Activated T-helper 1 cell treated with anti-CD3 and anti-CD28 coated beads, Interleukin-12 subunit alpha, Interleukin-12 subunit beta, Interleukin-2, Interleukin-4 antibody, amounts not matched to agents 30 ng/mL and 10 ng/mL and 1 ng/mL, durations not matched to agents 14 hours and 24 hours and 36 hours (primary cell): ENCODE data around the gene PSMD11. TPM values are rescaled to one million over a fixed set of nuclear protein-coding genes. Genes with fewer than 3 reads are reported as not detected.
A peak's percentile ranks its signal among the peaks of the same experiment; 100 is the strongest.
"Not testable (repeated sequence)": the region's sequence is repeated elsewhere in the genome, so short reads cannot be mapped to it uniquely, and the experiment has no call there.

Experiments
- DNase-seq: peaks from one replicate; pipeline ENCODE4 v3.0.0; 2021; ENCODE audit warnings: low spot score
- H3K27ac Mint-ChIP-seq: one replicate; pipeline ENCODE4 v1.8.0; 2021; ENCODE audit warnings: mild to moderate bottlenecking, mixed read lengths
- H3K27me3 Mint-ChIP-seq: one replicate; pipeline ENCODE4 v1.8.0; 2022; ENCODE audit warnings: mild to moderate bottlenecking, moderate library complexity, mixed read lengths; ENCODE audit not compliant: insufficient read depth
- H3K36me3 Mint-ChIP-seq: one replicate; pipeline ENCODE4 v1.8.0; 2021; ENCODE audit warnings: low read depth, mixed read lengths
- H3K4me1 Mint-ChIP-seq: one replicate; pipeline ENCODE4 v1.8.0; 2021; ENCODE audit warnings: low read depth, mixed read lengths
- H3K4me3 Mint-ChIP-seq: one replicate; pipeline ENCODE4 v1.8.0; 2021; ENCODE audit warnings: mild to moderate bottlenecking, moderate library complexity, mixed read lengths
- H3K9me3 Mint-ChIP-seq: one replicate; pipeline ENCODE4 v1.8.0; 2021; ENCODE audit warnings: mixed read lengths
- intact Hi-C: fragments of 100-400 bp; cut with micrococcal nuclease; formaldehyde crosslinking; loops from one replicate; pipeline ENCODE4 v1.15.1; 2024
- total RNA-seq: library from RNA; stranded (reverse); gene quantifications from 2 replicates; pipeline ENCODE4 v1.2.3, GENCODE V29; 2022

The PSMD11 gene
- total RNA-seq = 190 and 198 TPM in 2 replicates

- intact Hi-C loops = loop anchor here (1.0 to 5.0 kb wide), 7 partner anchors 17 to 437 kb away; partner anchors contain the start of genes LRRC37B and ZNF207
- Mint-ChIP-seq H3K4me3 (peak within 1 kb of the TSS; percentile 94), H3K36me3 (peaks cover 24% of the 10 kb centered on the region), H3K27ac (peak within 1 kb of the TSS; percentile 88), H3K4me1 (peaks cover 28% of the 10 kb centered on the region), H3K9me3 (no peaks in the 10 kb centered on the region), H3K27me3 (peaks cover 5% of the 10 kb centered on the region)
- peak; percentile 98 for DNase-seq
Measured at GRCh38 chr17:32444301-32445073, at the start of gene PSMD11. TSS of gene PSMD11 (plus strand) at chr17:32444510. CDS start at chr17:32444524, 14 bp downstream.

- no peak overlapping the region for H3K27ac Mint-ChIP-seq
- H3K4me3 Mint-ChIP-seq = no peak overlapping the region
- no peaks in the 10 kb centered on the region for H3K4me1 Mint-ChIP-seq
- peaks cover 8% of the 10 kb centered on the region for H3K36me3 Mint-ChIP-seq
- DNase-seq = no peak
- intact Hi-C loops = no loop called here
- H3K9me3 Mint-ChIP-seq = no peaks in the 10 kb centered on the region
- no peaks in the 10 kb centered on the region for H3K27me3 Mint-ChIP-seq
Measured at GRCh38 chr17:32396343-32396742, 48.0 kb upstream of the PSMD11 start.

- no peaks in the 10 kb centered on the region for H3K27me3 Mint-ChIP-seq
- no peaks in the 10 kb centered on the region for H3K4me1 Mint-ChIP-seq
- intact Hi-C loops = no loop called here
- peaks cover 5% of the 10 kb centered on the region for H3K36me3 Mint-ChIP-seq
- no peaks in the 10 kb centered on the region for H3K9me3 Mint-ChIP-seq
- H3K27ac Mint-ChIP-seq = no peak overlapping the region
- no peak for DNase-seq
- no peak overlapping the region for H3K4me3 Mint-ChIP-seq
Measured at GRCh38 chr17:32398946-32399345, 45.4 kb upstream of the PSMD11 start.

- DNase-seq, H3K27ac Mint-ChIP-seq, H3K9me3 Mint-ChIP-seq, H3K4me1 Mint-ChIP-seq, intact Hi-C loops, H3K36me3 Mint-ChIP-seq, H3K27me3 Mint-ChIP-seq, H3K4me3 Mint-ChIP-seq: not testable (repeated sequence)
Measured at GRCh38 chr17:32410085-32410484, 34.2 kb upstream of the PSMD11 start.

GRCh38 chr17:32426894-32427293 is 17.4 kb upstream of the PSMD11 start:
- Mint-ChIP-seq H3K27me3 (no peaks in the 10 kb centered on the region), H3K27ac (no peak overlapping the region), H3K36me3 (peaks cover 5% of the 10 kb centered on the region), H3K4me1 (no peaks in the 10 kb centered on the region), H3K4me3 (no peak overlapping the region), H3K9me3 (peaks cover 22% of the 10 kb centered on the region)
- intact Hi-C loops = no loop called here
- DNase-seq = no peak

- Mint-ChIP-seq H3K36me3 (peaks cover 5% of the 10 kb centered on the region), H3K4me1 (no peaks in the 10 kb centered on the region), H3K9me3 (peaks cover 22% of the 10 kb centered on the region), H3K4me3 (no peak overlapping the region), H3K27ac (no peak overlapping the region), H3K27me3 (no peaks in the 10 kb centered on the region)
- intact Hi-C loops = no loop called here
- no peak for DNase-seq
Measured at GRCh38 chr17:32429598-32429997, 14.7 kb upstream of the PSMD11 start.

- DNase-seq = no peak
- H3K4me3 Mint-ChIP-seq = no peak overlapping the region
- peaks cover 9% of the 10 kb centered on the region for H3K4me1 Mint-ChIP-seq
- intact Hi-C loops = loop anchor here (5.0 kb wide), 1 partner anchor 433 kb away; the partner anchor contains the start of gene LRRC37B
- H3K36me3 Mint-ChIP-seq = peaks cover 6% of the 10 kb centered on the region
- H3K9me3 Mint-ChIP-seq = no peaks in the 10 kb centered on the region
- H3K27ac Mint-ChIP-seq = no peak overlapping the region
- H3K27me3 Mint-ChIP-seq = peaks cover 10% of the 10 kb centered on the region
Measured at GRCh38 chr17:32440722-32441121, 3.6 kb upstream of the PSMD11 start.

- DNase-seq = no peak
- intact Hi-C loops = loop anchor here (5.0 kb wide), 1 partner anchor 435 kb away; the partner anchor contains the start of gene LRRC37B
Measured at GRCh38 chr17:32441886-32442285, 2.4 kb upstream of the PSMD11 start.

GRCh38 chr17:32443827-32444300 is 446 bp upstream of the PSMD11 start:
- Mint-ChIP-seq H3K36me3 (peaks cover 22% of the 10 kb centered on the region), H3K9me3 (no peaks in the 10 kb centered on the region), H3K27me3 (peaks cover 5% of the 10 kb centered on the region), H3K4me1 (peaks cover 28% of the 10 kb centered on the region), H3K27ac (peak overlapping the region; percentile 88), H3K4me3 (peak overlapping the region; percentile 94)
- intact Hi-C loops = loop anchor here (1.0 to 5.0 kb wide), 7 partner anchors 17 to 437 kb away; partner anchors contain the start of genes LRRC37B and ZNF207
- DNase-seq = no peak

More at GRCh38 chr17:32441886-32442285, 2.4 kb upstream of the PSMD11 start:
- Mint-ChIP-seq H3K4me3 (no peak overlapping the region), H3K4me1 (peaks cover 21% of the 10 kb centered on the region), H3K27ac (no peak overlapping the region), H3K36me3 (peaks cover 13% of the 10 kb centered on the region), H3K9me3 (no peaks in the 10 kb centered on the region), H3K27me3 (peaks cover 10% of the 10 kb centered on the region)

- peaks cover 28% of the 10 kb centered on the region for H3K4me1 Mint-ChIP-seq
- H3K27ac Mint-ChIP-seq = peak overlapping the region; percentile 86
- intact Hi-C loops = no loop called here
- peak overlapping the region; percentile 94 for H3K4me3 Mint-ChIP-seq
- H3K36me3 Mint-ChIP-seq = peaks cover 29% of the 10 kb centered on the region
- no peaks in the 10 kb centered on the region for H3K9me3 Mint-ChIP-seq
- peak; percentile 22 for DNase-seq
- H3K27me3 Mint-ChIP-seq = peaks cover 5% of the 10 kb centered on the region
Measured at GRCh38 chr17:32445074-32445415, 735 bp downstream of the PSMD11 start.

- H3K4me3 Mint-ChIP-seq = peak overlapping the region; percentile 94
- H3K27ac Mint-ChIP-seq = peak overlapping the region; percentile 86
- H3K9me3 Mint-ChIP-seq = no peaks in the 10 kb centered on the region
- H3K27me3 Mint-ChIP-seq = peaks cover 5% of the 10 kb centered on the region
- intact Hi-C loops = no loop called here
- peaks cover 32% of the 10 kb centered on the region for H3K36me3 Mint-ChIP-seq
- peaks cover 28% of the 10 kb centered on the region for H3K4me1 Mint-ChIP-seq
- no peak for DNase-seq
Measured at GRCh38 chr17:32445497-32445896, 1.2 kb downstream of the PSMD11 start.

GRCh38 chr17:32445971-32446370 is 1.7 kb downstream of the PSMD11 start:
- no peaks in the 10 kb centered on the region for H3K9me3 Mint-ChIP-seq
- H3K27me3 Mint-ChIP-seq = peaks cover 5% of the 10 kb centered on the region
- DNase-seq = no peak
- H3K36me3 Mint-ChIP-seq = peaks cover 35% of the 10 kb centered on the region
- peaks cover 28% of the 10 kb centered on the region for H3K4me1 Mint-ChIP-seq
- H3K4me3 Mint-ChIP-seq = peak overlapping the region; percentile 94
- intact Hi-C loops = no loop called here
- H3K27ac Mint-ChIP-seq = no peak overlapping the region

- H3K4me1 Mint-ChIP-seq = peaks cover 28% of the 10 kb centered on the region
Measured at GRCh38 chr17:32446949-32447348, 2.6 kb downstream of the PSMD11 start.

More at GRCh38 chr17:32446949-32447348, 2.6 kb downstream of the PSMD11 start:
- Mint-ChIP-seq H3K9me3 (no peaks in the 10 kb centered on the region), H3K27me3 (peaks cover 5% of the 10 kb centered on the region), H3K36me3 (peaks cover 40% of the 10 kb centered on the region), H3K27ac (peak overlapping the region; percentile 22), H3K4me3 (peak overlapping the region; percentile 94)
- intact Hi-C loops = no loop called here
- no peak for DNase-seq
